NCI-H1092 (cell line): Measurements from ENCODE around the gene SLC12A6.
"Not testable (repeated sequence)": the region's sequence is repeated elsewhere in the genome, so short reads cannot be mapped to it uniquely, and the experiment has no call there.

Experiments used
- DNase-seq: peaks from one replicate; lab custom pipeline; 2025; lab: John Stamatoyannopoulos, UW

Gene SLC12A6

GRCh38 chr15:34337557-34338306 is at the start of gene SLC12A6:
Gene SLC12A6, minus strand, starts transcription at chr15:34337781. Its CDS starts 1,101 bp downstream, at chr15:34336680.
- peak; percentile 56 for DNase-seq

GRCh38 chr15:34381829-34382521 is 44.4 kb upstream of the SLC12A6 start:
- DNase-seq: not testable (repeated sequence)

- not testable (repeated sequence) for DNase-seq
Measured at GRCh38 chr15:34380491-34380890, 42.9 kb upstream of the SLC12A6 start.

DNA sequence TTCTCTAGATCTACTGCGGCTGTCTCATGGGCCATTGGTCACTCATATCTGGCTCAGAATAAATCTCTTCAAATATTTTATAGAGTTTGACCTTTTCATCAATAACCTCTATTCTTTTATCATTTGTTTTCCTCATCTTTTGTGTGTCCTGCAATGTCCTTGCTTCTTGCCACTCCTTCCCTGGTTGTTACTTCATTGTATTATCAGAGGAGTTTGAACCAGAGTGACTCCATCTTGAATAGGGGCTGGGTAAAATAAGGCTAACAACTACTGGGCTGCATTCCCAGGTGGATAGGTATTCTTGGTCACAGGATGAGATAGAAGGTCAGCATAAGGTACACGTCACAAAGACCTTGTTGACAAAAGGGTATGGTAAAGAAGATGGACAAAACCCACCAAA is 39.3 kb upstream of the SLC12A6 start:
- no peak for DNase-seq

GRCh38 chr15:34375541-34375940 is 38.0 kb upstream of the SLC12A6 start:
- not testable (repeated sequence) for DNase-seq

- DNase-seq: no peak
Measured at GRCh38 chr15:34374816-34375215, 37.2 kb upstream of the SLC12A6 start.

DNA sequence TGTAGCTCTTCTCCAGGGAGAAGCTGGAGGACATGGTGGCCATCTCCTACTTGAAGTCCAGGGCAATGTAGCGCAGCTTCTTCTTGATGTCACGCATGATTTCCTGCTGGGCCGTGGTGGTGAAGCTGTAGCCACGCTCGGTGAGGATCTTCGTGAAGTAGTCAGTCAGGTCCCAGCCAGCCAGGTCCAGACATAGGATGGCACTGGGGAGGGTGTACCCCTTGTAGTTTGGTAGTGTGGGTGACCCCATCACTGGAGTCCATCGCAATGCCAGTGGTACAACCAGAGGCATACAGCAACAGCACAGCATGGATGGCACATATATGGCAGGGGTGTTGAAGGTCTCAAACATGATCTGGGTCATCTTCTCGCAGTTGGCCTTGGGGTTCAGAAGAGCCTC is 36.4 kb upstream of the SLC12A6 start:
- no peak for DNase-seq

DNA sequence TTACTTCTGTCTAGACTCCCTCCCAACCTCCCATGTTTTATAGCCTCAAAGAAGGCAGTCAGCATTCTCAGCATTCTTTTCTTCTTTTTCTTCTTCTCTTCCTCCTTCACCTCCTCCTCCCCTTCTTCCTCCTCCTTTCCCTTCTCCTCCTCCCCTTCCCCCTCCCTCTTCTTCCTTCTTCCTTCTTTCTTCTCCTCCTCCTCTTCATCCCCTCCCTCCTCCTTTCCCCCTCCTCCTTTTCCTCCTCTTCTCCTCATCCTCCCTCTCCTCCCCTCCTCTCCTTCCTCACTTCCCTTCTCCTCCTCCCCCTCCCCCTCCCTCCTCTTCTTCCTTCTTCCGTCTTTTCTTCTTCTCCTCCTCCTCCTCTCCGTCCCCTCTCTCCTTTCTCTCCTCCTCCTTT is 33.1 kb upstream of the SLC12A6 start:
- DNase-seq: no peak

- no peak for DNase-seq
Measured at GRCh38 chr15:34370129-34370528, 32.5 kb upstream of the SLC12A6 start.

GRCh38 chr15:34367101-34368081 is 29.8 kb upstream of the SLC12A6 start, which contains the start of gene LPCAT4:
Gene LPCAT4, minus strand, starts transcription at chr15:34367196. Its CDS starts 96 bp downstream, at chr15:34367100.
- peak; percentile 76 for DNase-seq

- DNase-seq: peak; percentile 22
Measured at GRCh38 chr15:34366271-34367065, 28.9 kb upstream of the SLC12A6 start.

DNA sequence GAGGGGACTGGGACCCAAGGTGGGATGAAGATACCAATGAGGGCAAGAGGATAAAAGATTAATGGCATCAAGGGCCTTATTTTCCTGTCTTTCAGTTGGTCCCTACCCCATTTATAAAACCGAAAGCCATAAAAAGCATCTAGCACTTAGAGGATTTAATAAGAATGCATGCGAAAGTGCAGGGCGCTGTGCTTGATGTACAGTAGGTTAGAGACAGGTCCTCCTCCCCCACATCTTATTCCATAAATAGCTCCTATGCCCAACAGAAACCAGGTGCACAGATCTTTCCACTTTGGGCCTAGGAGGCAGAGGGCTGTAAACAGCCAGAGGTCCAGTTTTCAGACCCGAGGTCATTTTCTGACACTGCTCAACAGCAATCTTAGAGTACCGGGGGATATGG is 28.3 kb upstream of the SLC12A6 start:
- DNase-seq: no peak

DNA sequence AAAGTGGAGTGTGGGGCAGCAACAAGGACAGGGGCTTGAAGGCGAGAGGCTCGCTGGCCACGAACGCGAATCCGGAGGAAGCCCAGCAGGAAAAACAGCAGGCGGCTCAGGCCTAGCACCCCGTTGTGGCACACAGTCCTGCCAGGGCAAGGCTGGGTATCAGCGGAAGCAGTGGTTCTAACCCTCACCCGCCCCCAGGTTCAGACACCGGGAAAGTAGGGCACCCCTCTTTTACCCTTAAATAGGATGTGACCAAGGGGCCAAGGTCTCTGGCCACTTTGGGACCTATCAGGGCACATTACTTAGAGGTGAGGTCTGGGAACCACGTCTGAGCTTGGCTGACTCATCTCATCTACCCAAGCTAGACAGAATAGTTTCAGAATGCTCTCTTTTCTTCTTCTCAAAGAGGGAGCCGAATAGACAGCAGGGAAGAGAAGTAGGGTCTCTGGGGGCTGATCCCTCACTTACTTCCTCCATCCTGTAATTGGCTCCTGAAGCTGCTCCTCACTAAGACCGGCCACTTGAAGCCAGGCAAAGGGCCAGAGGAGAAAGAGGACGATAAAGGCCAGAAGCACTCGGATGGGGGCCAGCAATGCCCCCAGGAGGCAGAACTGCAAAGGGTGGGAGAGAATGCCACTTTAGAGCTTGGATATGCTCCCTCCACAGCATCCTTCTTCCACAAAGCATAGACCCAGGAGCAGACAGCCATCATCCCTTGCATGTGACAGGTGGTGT is 27.7 kb upstream of the SLC12A6 start:
- no peak for DNase-seq

GRCh38 chr15:34364041-34364440 is 26.5 kb upstream of the SLC12A6 start:
- DNase-seq: no peak

DNA sequence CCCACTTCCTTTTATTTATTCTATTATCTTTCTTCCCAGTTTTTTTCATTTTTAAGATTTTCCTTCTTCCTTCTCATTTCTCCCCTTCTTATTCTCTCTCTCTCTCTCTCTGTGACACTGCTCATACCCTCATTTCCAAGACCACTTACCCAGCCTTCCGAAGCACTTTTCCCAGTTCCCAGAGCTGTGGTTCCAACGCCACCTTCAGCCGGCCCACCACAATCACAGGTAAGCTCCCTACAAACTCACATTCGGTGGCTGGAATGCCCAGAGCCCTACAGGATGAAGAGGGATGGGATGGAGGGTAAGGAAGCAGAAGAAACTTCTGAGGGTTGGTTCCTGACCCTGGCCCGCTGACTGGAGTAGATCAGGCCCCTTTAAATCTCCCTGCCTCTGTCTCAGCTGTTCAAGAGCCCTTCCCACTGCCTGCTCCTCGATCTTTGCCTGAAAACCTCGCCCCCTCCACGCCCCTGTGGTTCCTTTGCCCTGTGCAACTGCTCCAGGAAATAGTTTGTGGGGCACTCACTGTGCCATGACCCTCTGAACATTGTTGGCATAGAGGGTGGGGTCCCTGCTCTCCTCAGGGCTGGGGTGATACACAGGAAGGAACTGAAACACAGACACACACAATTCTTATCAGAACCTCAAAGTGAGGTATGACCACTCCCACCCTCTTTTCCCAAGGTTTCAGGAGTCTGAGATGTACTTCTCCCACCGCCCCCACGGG is 24.6 kb upstream of the SLC12A6 start:
- no peak for DNase-seq

DNA sequence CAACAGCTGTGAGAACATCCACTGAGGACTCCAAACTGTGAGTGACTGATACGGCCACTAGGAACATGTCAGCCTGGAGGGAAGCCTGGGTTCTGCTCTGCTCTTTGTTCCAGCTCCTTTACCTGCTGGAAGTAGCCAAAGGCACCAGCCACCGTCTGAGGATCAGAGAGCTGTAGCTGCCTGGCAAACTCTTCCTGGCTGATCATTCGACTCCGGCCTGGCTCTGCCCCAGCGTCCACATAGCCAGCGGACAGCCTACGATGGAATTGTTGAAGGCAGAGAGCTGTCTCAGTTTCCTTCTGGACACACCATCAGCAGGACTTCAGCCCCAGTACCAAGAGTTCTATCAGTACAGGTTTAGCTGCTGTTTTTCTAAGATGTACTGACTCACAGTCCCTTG is 23.7 kb upstream of the SLC12A6 start:
- DNase-seq: no peak

- DNase-seq: no peak
Measured at GRCh38 chr15:34360298-34360697, 22.7 kb upstream of the SLC12A6 start.

DNA sequence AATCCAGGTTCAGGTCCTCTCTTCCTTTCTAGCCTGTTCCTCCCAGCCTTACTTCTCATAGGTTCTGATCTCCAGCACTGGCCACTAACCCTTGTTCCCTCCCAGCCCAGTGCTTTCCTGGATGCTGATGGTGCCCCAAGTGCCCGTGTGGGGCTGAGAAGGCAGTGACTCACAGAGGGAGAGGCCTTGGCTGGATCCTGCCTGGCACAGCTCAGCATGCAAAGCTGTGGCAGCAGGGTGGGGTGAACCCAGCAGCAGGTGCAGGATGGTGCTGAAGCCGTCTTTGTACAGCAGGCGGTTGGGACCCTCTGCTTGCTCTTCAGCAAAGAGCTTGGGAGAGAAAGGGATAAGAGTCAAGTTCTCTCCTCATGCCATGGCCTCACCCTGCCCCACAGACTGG is 21.8 kb upstream of the SLC12A6 start:
- no peak for DNase-seq

GRCh38 chr15:34358948-34359347 is 21.4 kb upstream of the SLC12A6 start:
- DNase-seq: no peak

- DNase-seq: no peak
Measured at GRCh38 chr15:34358367-34358766, 20.8 kb upstream of the SLC12A6 start.
